Hematopoietic multipotent progenitor cell treated with erythropoietin and hydrocortisone succinate and interleukin-3 and kit ligand, for 6 days (in vitro differentiated cells): ENCODE measurements around the gene BEND5.

Experiments
- DNase-seq: peaks from one replicate; pipeline ENCODE4 v3.0.0-alpha.2; 2015

The BEND5 gene

GRCh38 chr1:48776393-48777218 is at the start of gene BEND5:
TSS of gene BEND5 (minus strand) at chr1:48776891. CDS start at chr1:48776831, 60 bp downstream.
- peak; percentile 51 for DNase-seq

GRCh38 chr1:48823168-48823567 is 46.5 kb upstream of the BEND5 start:
- DNase-seq: no peak

- no peak for DNase-seq
These were observed 43.8 kb upstream of the BEND5 start for GRCh38 chr1:48820491-48820890.

- peak; percentile 60 for DNase-seq
These were observed 40.9 kb upstream of the BEND5 start for GRCh38 chr1:48817505-48818114.

GRCh38 chr1:48810740-48811139 is 34.0 kb upstream of the BEND5 start:
- no peak for DNase-seq

- no peak for DNase-seq
These were observed 31.8 kb upstream of the BEND5 start for GRCh38 chr1:48808496-48808895.

- DNase-seq: no peak
These were observed 31.0 kb upstream of the BEND5 start for GRCh38 chr1:48807554-48808260.

- peak; percentile 15 for DNase-seq
These were observed 26.8 kb upstream of the BEND5 start for GRCh38 chr1:48803474-48803873.

GRCh38 chr1:48794816-48795215 is 18.1 kb upstream of the BEND5 start:
- DNase-seq: no peak

GRCh38 chr1:48793863-48794262 is 17.2 kb upstream of the BEND5 start:
- DNase-seq: peak; percentile 43

GRCh38 chr1:48792961-48793360 is 16.3 kb upstream of the BEND5 start:
- no peak for DNase-seq

- DNase-seq: no peak
These were observed 13.7 kb upstream of the BEND5 start for GRCh38 chr1:48790397-48790796.

GRCh38 chr1:48789903-48790302 is 13.2 kb upstream of the BEND5 start:
- DNase-seq: no peak

GRCh38 chr1:48785869-48786268 is 9.2 kb upstream of the BEND5 start:
- no peak for DNase-seq

GRCh38 chr1:48784301-48784700 is 7.6 kb upstream of the BEND5 start:
- no peak for DNase-seq

- DNase-seq: peak; percentile 22
These were observed 666 bp upstream of the BEND5 start for GRCh38 chr1:48777219-48777895.

- no peak for DNase-seq
These were observed 779 bp downstream of the BEND5 start for GRCh38 chr1:48775831-48776392.

- no peak for DNase-seq
These were observed 3.6 kb downstream of the BEND5 start for GRCh38 chr1:48773133-48773532.

- no peak for DNase-seq
These were observed 4.5 kb downstream of the BEND5 start for GRCh38 chr1:48772211-48772610.

GRCh38 chr1:48771561-48771960 is 5.1 kb downstream of the BEND5 start:
- DNase-seq: no peak

- DNase-seq: peak; percentile 32
These were observed 8.6 kb downstream of the BEND5 start for GRCh38 chr1:48767975-48768510.

- DNase-seq: no peak
These were observed 11.4 kb downstream of the BEND5 start for GRCh38 chr1:48765335-48765734.

GRCh38 chr1:48761986-48762385 is 14.7 kb downstream of the BEND5 start:
- DNase-seq: no peak
